T-cell (primary cell): ENCODE results near the gene TAC3. TPM values are rescaled to one million over a fixed set of nuclear protein-coding genes. Genes with fewer than 3 reads are reported as not detected.
"Not testable (repeated sequence)": the region's sequence is repeated elsewhere in the genome, so short reads cannot be mapped to it uniquely, and the experiment has no call there.

Experiments used
- ATAC-seq, 4 experiments: fragments of 200-7000 bp in 3 of 4; fragments of 150-1000 bp in 1 of 4; cut with Tn5 transposase; replicated peaks in 1 of 4; 1 replicate in 3 of 4; 2 replicates in 1 of 4; pipeline ENCODE4 v1.10.0; 2021; ENCODE audit warnings: moderate library complexity in 3 of 4, mild to moderate bottlenecking in 2 of 4, moderate number of reproducible peaks in 1 of 4
- CTCF ChIA-PET, 2 donors: fragments of 300-600 bp; sonication (Branson Sonifier 250); formaldehyde crosslinking; loops; one replicate each; lab custom pipeline; 2022; ENCODE audit warnings: antibody characterized with exemption in 2 of 2; lab: Charles Lee
- POLR2A ChIA-PET, 2 donors: fragments of 300-600 bp; sonication (Branson Sonifier 250); formaldehyde crosslinking; loops; one replicate each; lab custom pipeline; 2022; ENCODE audit warnings: antibody characterized with exemption in 2 of 2; lab: Charles Lee
- DNase-seq, 35 experiments: peaks; one replicate each; pipeline versions ENCODE4 v3.0.0 to v3.0.0-alpha.2; 2013 to 2023
- H3K27ac ChIP-seq: one replicate; pipeline ENCODE4 v1.5.1; 2013; ENCODE audit warnings: low read length
- H3K27me3 ChIP-seq, 2 experiments: replicated peaks in 1 of 2; 1 replicate in 1 of 2; 2 replicates in 1 of 2; pipeline versions ENCODE4 v1.6.1 to v1.7.0; 2013; ENCODE audit warnings: low read length in 1 of 2, mixed read lengths in 1 of 2; ENCODE audit not compliant: control insufficient read depth in 2 of 2, insufficient read depth in 2 of 2; ENCODE audit errors: extremely low read depth in 1 of 2
- H3K36me3 ChIP-seq, 2 donors: 1 replicate in 1 of 2; 2 replicates in 1 of 2; pipeline versions ENCODE4 v1.6.1 to v1.7.0; 2013; ENCODE audit warnings: low read length in 1 of 2; ENCODE audit not compliant: control insufficient read depth in 2 of 2, insufficient read depth in 1 of 2; ENCODE audit errors: extremely low read depth in 1 of 2
- H3K4me1 ChIP-seq, 2 experiments: 1 replicate in 1 of 2; 2 replicates in 1 of 2; pipeline versions ENCODE4 v1.6.1 to v1.7.0; 2013; ENCODE audit warnings: low read length in 2 of 2, mixed read lengths in 1 of 2; ENCODE audit not compliant: insufficient read depth in 2 of 2, control insufficient read depth in 1 of 2; ENCODE audit errors: extremely low read depth in 1 of 2
- H3K4me3 ChIP-seq, 2 donors: 1 replicate in 1 of 2; 2 replicates in 1 of 2; pipeline versions ENCODE4 v1.5.1 to v1.7.0; 2013; ENCODE audit warnings: mild to moderate bottlenecking in 2 of 2, low read length in 1 of 2, moderate library complexity in 1 of 2; ENCODE audit not compliant: control insufficient read depth in 1 of 2; ENCODE audit errors: extremely low read depth in 1 of 2
- H3K9me3 ChIP-seq: 2 replicates; pipeline ENCODE4 v1.7.0; 2013
- H3K27ac Mint-ChIP-seq, 2 donors: one replicate each; pipeline ENCODE4 v1.8.0; 2020 to 2021; ENCODE audit warnings: mild to moderate bottlenecking in 2 of 2, mixed read lengths in 2 of 2
- H3K27me3 Mint-ChIP-seq, 2 donors: one replicate each; pipeline ENCODE4 v1.8.0; 2021 to 2022; ENCODE audit warnings: mixed read lengths in 2 of 2
- H3K36me3 Mint-ChIP-seq: one replicate; pipeline ENCODE4 v1.8.0; 2021; ENCODE audit warnings: mixed read lengths
- H3K4me1 Mint-ChIP-seq, 3 donors: one replicate each; pipeline ENCODE4 v1.8.0; 2020 to 2022; ENCODE audit warnings: mixed read lengths in 3 of 3, mild to moderate bottlenecking in 1 of 3
- H3K4me3 Mint-ChIP-seq, 3 donors: one replicate each; pipeline ENCODE4 v1.8.0; 2020 to 2022; ENCODE audit warnings: mild to moderate bottlenecking in 3 of 3, mixed read lengths in 3 of 3, moderate library complexity in 3 of 3
- H3K9me3 Mint-ChIP-seq, 3 donors: one replicate each; pipeline ENCODE4 v1.8.0; 2020 to 2022; ENCODE audit warnings: mixed read lengths in 3 of 3
- WGBS: methylation state at CpG from one replicate; pipeline ENCODE4 v1.1.5; 2013; ENCODE audit warnings: missing lambda C conversion rate; ENCODE audit not compliant: insufficient coverage; 5-methylcytosine and 5-hydroxymethylcytosine counted together
- total RNA-seq, 35 experiments: library from RNA in 6 of 35; stranded (reverse) in 6 of 35; fragments of 120-200 nt in 1 of 35; gene quantifications; one replicate each; pipeline versions ENCODE4 v1.2.1 to v1.2.4 and lab custom pipeline; 2013 to 2026

TAC3 gene
- total RNA-seq, 5 donors from 2014 or later (not counting 1 experiment from before 2014, with no cell fraction given), result 0.55 to 0.63 TPM; not detected in 3

- H3K4me3 ChIP-seq, H3K4me3 Mint-ChIP-seq, CTCF ChIA-PET, H3K36me3 Mint-ChIP-seq, H3K9me3 Mint-ChIP-seq, H3K36me3 ChIP-seq, H3K27ac ChIP-seq, H3K27me3 ChIP-seq, H3K4me1 Mint-ChIP-seq, H3K27me3 Mint-ChIP-seq, H3K9me3 ChIP-seq, ATAC-seq, H3K4me1 ChIP-seq, POLR2A ChIA-PET, H3K27ac Mint-ChIP-seq, DNase-seq: not testable (repeated sequence)
- no CpG with 5 or more reads among the region's 4 CpGs for WGBS
Observed at GRCh38 chr12:56965124-56965523, 51.2 kb downstream of the TAC3 start.

- H3K4me3 ChIP-seq, H3K27me3 Mint-ChIP-seq, H3K9me3 Mint-ChIP-seq, H3K4me1 ChIP-seq, H3K27ac ChIP-seq, H3K36me3 ChIP-seq, CTCF ChIA-PET, H3K4me1 Mint-ChIP-seq, DNase-seq, POLR2A ChIA-PET, ATAC-seq, H3K9me3 ChIP-seq, H3K27me3 ChIP-seq, H3K4me3 Mint-ChIP-seq, H3K36me3 Mint-ChIP-seq, H3K27ac Mint-ChIP-seq: not testable (repeated sequence)
- WGBS, result no CpG with 5 or more reads among the region's 27 CpGs
Observed at GRCh38 chr12:56963557-56963956, 52.8 kb downstream of the TAC3 start.

GRCh38 chr12:56962247-56962646 lies 54.1 kb downstream of the TAC3 start:
- H3K4me3 ChIP-seq, POLR2A ChIA-PET, CTCF ChIA-PET, DNase-seq, H3K36me3 Mint-ChIP-seq, H3K4me1 Mint-ChIP-seq, H3K9me3 ChIP-seq, ATAC-seq, H3K27ac ChIP-seq, H3K4me3 Mint-ChIP-seq, H3K27ac Mint-ChIP-seq, H3K36me3 ChIP-seq, H3K4me1 ChIP-seq, H3K9me3 Mint-ChIP-seq, H3K27me3 ChIP-seq: not testable (repeated sequence)
- WGBS, result 50% methylated on average over 2 of the region's 4 CpGs
- H3K27me3 Mint-ChIP-seq, result peaks cover 2 to 11% of the 10 kb centered on the region in 2 donors

Other genes with a start within 250 kb of the TAC3 start
- not detected for gene SDR9C7, start 82.1 kb downstream of the TAC3 start, total RNA-seq
- 1 to 10 TPM in 3 of 5 donors, under 1 TPM in 2; 0.98 to 1.6 (median 1.1) TPM for gene RDH16, start 58.9 kb downstream of the TAC3 start, total RNA-seq
- gene ZBTB39, start 10.0 kb downstream of the TAC3 start, total RNA-seq, result 10 to 100 TPM in 3 of 5 donors, 1 to 10 TPM in 2; 7.9 to 11.2 (median 11.0) TPM
- gene MYO1A, start 33.6 kb upstream of the TAC3 start, total RNA-seq, result 1 to 10 TPM in 4 of 5 donors, under 1 TPM in 1; 0.54 to 2.2 (median 1.4) TPM
- 10 to 100 TPM; 10.7 to 26.1 (median 19.9) TPM for gene NEMP1, start 62.3 kb upstream of the TAC3 start, total RNA-seq
- 10 to 100 TPM in 3 of 5 donors, 1 to 10 TPM in 2; 4.2 to 21.6 (median 16.9) TPM for gene NAB2, start 72.6 kb upstream of the TAC3 start, total RNA-seq
- 100 to 1,000 TPM; 227 to 348 (median 341) TPM for gene STAT6, start 94.8 kb upstream of the TAC3 start, total RNA-seq
- gene LRP1, start 112.0 kb upstream of the TAC3 start, total RNA-seq, result 1 to 10 TPM; 5.9 to 8.1 (median 7.7) TPM
- gene LRP1-AS, start 131.1 kb upstream of the TAC3 start, total RNA-seq, result not detected
- gene NXPH4, start 200.3 kb upstream of the TAC3 start, total RNA-seq, result 1 to 10 TPM in 2 of 5 donors, under 1 TPM in 2, not detected in 1; 0.49 to 4.5 (median 1.0) TPM
- gene SHMT2, start 213.2 kb upstream of the TAC3 start, total RNA-seq, result 10 to 100 TPM; 31.0 to 80.9 (median 55.6) TPM
- 1 to 10 TPM; 1.3 to 4.9 (median 2.9) TPM for gene STAC3, start 234.7 kb upstream of the TAC3 start, total RNA-seq